Rectal smooth muscle tissue (tissue), 1 donor: ENCODE results near the gene LMOD1.
A peak's percentile ranks its signal among the peaks of the same experiment; 100 is the strongest.

Source experiments
- H3K27ac ChIP-seq: one replicate; pipeline ENCODE4 v1.7.0; 2013; ENCODE audit warnings: low read depth, low read length, inconsistent platforms
- H3K27me3 ChIP-seq: one replicate; pipeline ENCODE4 v1.7.0; 2013; ENCODE audit warnings: low read length; ENCODE audit not compliant: control insufficient read depth, insufficient read depth
- H3K36me3 ChIP-seq: one replicate; pipeline ENCODE4 v1.7.0; 2013; ENCODE audit warnings: low read length; ENCODE audit not compliant: control insufficient read depth, insufficient read depth
- H3K4me1 ChIP-seq: one replicate; pipeline ENCODE4 v1.7.0; 2013; ENCODE audit warnings: low read length; ENCODE audit not compliant: control insufficient read depth, insufficient read depth
- H3K4me3 ChIP-seq: one replicate; pipeline ENCODE4 v1.7.0; 2013; ENCODE audit warnings: low read length
- H3K9ac ChIP-seq: one replicate; pipeline ENCODE4 v1.7.0; 2013; ENCODE audit warnings: low read length

The LMOD1 gene

GRCh38 chr1:201946224-201946908, at the start of gene LMOD1:
Gene LMOD1 (minus strand): TSS chr1:201946548. CDS start chr1:201946340, 208 bp downstream.
- Histone ChIP-seq H3K4me3 (peak within 1 kb of the TSS; percentile 91), H3K27ac (peak within 1 kb of the TSS; percentile 99), H3K36me3 (no peaks in the 10 kb centered on the region), H3K9ac (peak within 1 kb of the TSS; percentile 91), H3K27me3 (no peaks in the 10 kb centered on the region), H3K4me1 (peaks cover 15% of the 10 kb centered on the region)

GRCh38 chr1:201990427-201990826, 44.1 kb upstream of the LMOD1 start:
- Histone ChIP-seq H3K27me3 (no peaks in the 10 kb centered on the region), H3K4me3 (no peak overlapping the region), H3K27ac (no peak overlapping the region), H3K4me1 (no peaks in the 10 kb centered on the region), H3K9ac (no peak overlapping the region), H3K36me3 (peaks cover 11% of the 10 kb centered on the region)

- no peaks in the 10 kb centered on the region for H3K4me1 ChIP-seq
- H3K27ac ChIP-seq: no peak overlapping the region
- no peak overlapping the region for H3K9ac ChIP-seq
- peaks cover 9% of the 10 kb centered on the region for H3K36me3 ChIP-seq
- H3K27me3 ChIP-seq: no peaks in the 10 kb centered on the region
- no peak overlapping the region for H3K4me3 ChIP-seq
Measured at GRCh38 chr1:201989354-201990128, 43.2 kb upstream of the LMOD1 start.

GRCh38 chr1:201988601-201989000, 42.3 kb upstream of the LMOD1 start:
- H3K36me3 ChIP-seq: peaks cover 9% of the 10 kb centered on the region
- no peak overlapping the region for H3K4me3 ChIP-seq
- no peaks in the 10 kb centered on the region for H3K27me3 ChIP-seq
- H3K4me1 ChIP-seq: no peaks in the 10 kb centered on the region
- H3K9ac ChIP-seq: no peak overlapping the region
- no peak overlapping the region for H3K27ac ChIP-seq

- Histone ChIP-seq H3K27me3 (no peaks in the 10 kb centered on the region), H3K27ac (no peak overlapping the region), H3K4me3 (no peak overlapping the region)
Measured at GRCh38 chr1:201985355-201985754, 39.0 kb upstream of the LMOD1 start.

GRCh38 chr1:201984446-201984845, 38.1 kb upstream of the LMOD1 start:
- no peak overlapping the region for H3K9ac ChIP-seq
- H3K4me3 ChIP-seq: no peak overlapping the region
- peaks cover 2% of the 10 kb centered on the region for H3K36me3 ChIP-seq

More at GRCh38 chr1:201985355-201985754, 39.0 kb upstream of the LMOD1 start:
- peaks cover 2% of the 10 kb centered on the region for H3K36me3 ChIP-seq
- H3K9ac ChIP-seq: no peak overlapping the region
- no peaks in the 10 kb centered on the region for H3K4me1 ChIP-seq

GRCh38 chr1:201983380-201983805, 37.0 kb upstream of the LMOD1 start:
- Histone ChIP-seq H3K27ac (peak overlapping the region; percentile 85), H3K27me3 (no peaks in the 10 kb centered on the region), H3K4me1 (no peaks in the 10 kb centered on the region), H3K9ac (peak overlapping the region; percentile 83), H3K36me3 (peaks cover under 1% of the 10 kb centered on the region), H3K4me3 (peak overlapping the region; percentile 62)

More at GRCh38 chr1:201984446-201984845, 38.1 kb upstream of the LMOD1 start:
- Histone ChIP-seq H3K27ac (no peak overlapping the region), H3K4me1 (no peaks in the 10 kb centered on the region), H3K27me3 (no peaks in the 10 kb centered on the region)

- no peaks in the 10 kb centered on the region for H3K4me1 ChIP-seq
- H3K27ac ChIP-seq: peak within 1 kb of the TSS; percentile 85
- no peaks in the 10 kb centered on the region for H3K27me3 ChIP-seq
- H3K36me3 ChIP-seq: no peaks in the 10 kb centered on the region
- H3K4me3 ChIP-seq: peak within 1 kb of the TSS; percentile 62
- peak within 1 kb of the TSS; percentile 83 for H3K9ac ChIP-seq
Measured at GRCh38 chr1:201982623-201983379, 36.5 kb upstream of the LMOD1 start, which contains the start of gene RNPEP. Gene RNPEP (plus strand): TSS chr1:201982648. CDS start chr1:201982667, 19 bp downstream.

GRCh38 chr1:201982082-201982622, 35.8 kb upstream of the LMOD1 start:
- H3K27me3 ChIP-seq: no peaks in the 10 kb centered on the region
- no peaks in the 10 kb centered on the region for H3K36me3 ChIP-seq
- H3K9ac ChIP-seq: peak overlapping the region; percentile 4
- H3K4me1 ChIP-seq: no peaks in the 10 kb centered on the region
- peak overlapping the region; percentile 62 for H3K4me3 ChIP-seq
- H3K27ac ChIP-seq: peak overlapping the region; percentile 33

- no peaks in the 10 kb centered on the region for H3K27me3 ChIP-seq
- H3K4me3 ChIP-seq: no peak overlapping the region
- H3K4me1 ChIP-seq: no peaks in the 10 kb centered on the region
- no peak overlapping the region for H3K9ac ChIP-seq
- no peak overlapping the region for H3K27ac ChIP-seq
- H3K36me3 ChIP-seq: peaks cover 19% of the 10 kb centered on the region
Measured at GRCh38 chr1:201970334-201971159, 24.2 kb upstream of the LMOD1 start.

GRCh38 chr1:201968202-201968925, 22.0 kb upstream of the LMOD1 start:
- Histone ChIP-seq H3K9ac (no peak overlapping the region), H3K4me3 (no peak overlapping the region), H3K4me1 (no peaks in the 10 kb centered on the region), H3K36me3 (peaks cover 24% of the 10 kb centered on the region), H3K27ac (no peak overlapping the region), H3K27me3 (no peaks in the 10 kb centered on the region)
